HG03039 (cell line): ENCODE measurements around the gene MRPS35.

ENCODE experiments used
- ATAC-seq: cut with Tn5 transposase; IDR thresholded peaks from one replicate; pipeline ENCODE4 v1.9.1; 2021; ENCODE audit warnings: mild to moderate bottlenecking, moderate library complexity; ENCODE audit not compliant: unreplicated experiment

MRPS35 gene

DNA sequence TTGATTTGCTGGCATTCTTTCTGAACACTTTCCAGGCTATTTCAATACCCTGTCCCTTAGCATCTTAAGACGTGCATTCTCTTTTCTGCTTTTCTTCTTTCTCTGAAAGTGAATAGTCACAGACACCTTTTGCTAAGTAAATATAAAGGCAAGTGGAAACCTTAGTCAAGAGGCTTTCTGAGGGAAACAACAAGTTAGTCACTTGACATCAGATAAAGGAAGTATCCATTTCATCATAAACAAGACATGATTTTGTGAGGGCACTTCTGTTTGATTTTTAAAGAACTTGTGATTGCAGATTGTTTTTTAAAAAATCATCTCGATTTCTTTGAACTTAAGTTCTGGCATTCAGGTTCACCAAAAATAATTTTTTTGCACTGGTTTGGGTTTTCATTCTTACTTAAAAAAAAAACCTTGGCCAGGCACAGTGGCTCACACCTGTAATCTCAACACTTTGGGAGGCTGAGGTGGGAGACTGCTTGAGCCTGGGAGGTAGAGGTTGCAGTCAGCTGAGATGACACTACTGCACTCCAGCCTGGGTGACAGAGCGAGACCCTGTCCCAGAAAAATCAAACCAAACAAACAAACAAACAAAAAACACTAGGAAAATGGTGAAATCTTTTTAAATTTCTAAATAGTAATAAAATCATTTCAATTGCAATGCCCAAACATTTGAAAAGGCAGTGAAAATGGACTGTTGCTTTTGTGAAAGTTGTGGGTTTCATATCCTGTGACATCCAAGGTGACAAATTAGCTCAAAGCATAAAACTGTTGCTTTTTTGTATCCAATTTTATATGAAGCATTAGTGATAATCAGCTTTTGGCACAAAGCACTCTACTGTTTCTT is 61.1 kb downstream of the MRPS35 start:
- ATAC-seq = no peak

- no peak for ATAC-seq
Observed at GRCh38 chr12:27772328-27773049, 61.9 kb downstream of the MRPS35 start.

- no peak for ATAC-seq
Observed at GRCh38 chr12:27777141-27777540, 66.5 kb downstream of the MRPS35 start.

- ATAC-seq = no peak
Observed at GRCh38 chr12:27778206-27778605, 67.6 kb downstream of the MRPS35 start.

DNA sequence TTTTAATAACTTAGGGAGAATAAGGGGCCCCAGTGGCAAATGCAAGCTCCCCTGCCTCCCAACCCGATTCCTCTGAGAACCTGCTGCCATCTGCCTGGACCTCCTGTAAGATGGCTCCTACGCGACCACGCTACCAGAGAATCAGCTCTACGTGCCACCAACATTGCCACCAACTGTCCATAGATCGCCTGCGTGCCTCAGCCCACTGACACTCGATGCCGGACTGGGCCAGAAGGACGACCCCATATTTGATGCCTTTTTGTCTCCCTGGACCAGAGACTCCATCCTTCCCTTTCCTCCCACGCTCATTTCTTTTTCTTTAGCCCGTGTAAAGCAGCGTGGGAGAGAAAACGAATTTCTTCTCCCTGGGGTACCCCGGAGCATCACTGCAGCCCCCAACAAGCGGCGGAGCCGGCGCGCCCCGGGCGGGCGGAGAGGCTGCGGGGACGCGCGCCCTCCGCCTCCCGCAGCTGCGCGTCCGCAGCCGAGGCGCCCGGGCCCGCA is 68.8 kb downstream of the MRPS35 start:
- peak; percentile 6 for ATAC-seq

GRCh38 chr12:27779920-27780611 is 69.4 kb downstream of the MRPS35 start, which contains the start of the genes KLHL42 and MANSC4:
TSS of gene KLHL42 (plus strand) at chr12:27780233. CDS start at chr12:27780331, 98 bp downstream.
TSS of gene MANSC4 (minus strand) at chr12:27780236. CDS start at chr12:27771276, 8,960 bp downstream.
- peak; percentile 74 for ATAC-seq

DNA sequence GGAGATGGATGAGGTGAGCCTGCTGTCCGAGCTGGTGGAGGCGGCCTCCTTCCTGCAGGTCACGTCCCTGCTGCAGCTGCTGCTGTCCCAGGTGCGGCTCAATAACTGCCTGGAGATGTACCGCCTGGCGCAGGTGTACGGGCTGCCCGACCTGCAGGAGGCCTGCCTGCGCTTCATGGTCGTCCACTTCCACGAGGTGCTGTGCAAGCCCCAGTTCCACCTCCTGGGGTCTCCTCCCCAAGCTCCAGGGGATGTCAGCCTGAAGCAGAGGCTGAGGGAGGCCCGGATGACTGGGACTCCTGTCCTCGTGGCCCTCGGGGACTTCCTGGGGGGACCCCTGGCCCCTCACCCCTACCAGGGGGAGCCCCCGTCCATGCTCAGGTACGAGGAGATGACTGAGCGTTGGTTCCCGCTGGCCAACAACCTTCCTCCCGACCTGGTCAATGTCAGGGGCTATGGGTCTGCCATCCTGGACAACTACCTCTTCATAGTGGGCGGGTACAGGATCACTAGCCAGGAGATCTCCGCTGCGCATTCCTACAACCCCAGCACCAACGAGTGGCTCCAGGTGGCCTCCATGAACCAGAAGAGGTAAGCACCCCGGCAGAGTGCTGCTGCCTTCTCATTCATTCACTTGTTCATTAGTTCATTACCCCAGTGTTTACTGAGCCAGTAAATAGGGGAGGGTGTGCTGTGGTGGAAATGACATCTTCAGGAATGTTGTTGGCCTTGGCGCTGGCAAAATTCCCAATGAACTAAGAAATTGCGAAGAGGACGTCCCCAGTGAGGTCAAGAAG is 70.2 kb downstream of the MRPS35 start:
- ATAC-seq = peak; percentile 19

DNA sequence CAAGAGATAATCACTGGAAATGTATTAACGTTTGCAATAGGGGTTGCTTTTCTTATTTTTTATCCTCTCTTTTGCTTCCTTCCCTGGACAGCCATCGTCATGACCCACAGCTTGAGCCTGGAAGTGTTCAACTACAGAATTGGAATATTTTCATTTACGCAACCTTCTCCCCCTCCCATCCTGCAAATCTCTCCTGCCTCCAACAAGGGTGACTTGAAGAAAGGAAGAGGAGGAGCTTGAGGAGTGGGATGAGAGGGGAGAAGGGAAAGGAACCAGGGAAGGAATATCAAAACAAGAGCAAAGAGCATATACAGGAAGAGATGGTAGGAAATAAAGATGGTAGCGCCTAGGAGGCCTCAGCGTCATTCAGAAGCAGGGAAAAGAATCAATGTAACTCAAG is 71.0 kb downstream of the MRPS35 start:
- no peak for ATAC-seq

DNA sequence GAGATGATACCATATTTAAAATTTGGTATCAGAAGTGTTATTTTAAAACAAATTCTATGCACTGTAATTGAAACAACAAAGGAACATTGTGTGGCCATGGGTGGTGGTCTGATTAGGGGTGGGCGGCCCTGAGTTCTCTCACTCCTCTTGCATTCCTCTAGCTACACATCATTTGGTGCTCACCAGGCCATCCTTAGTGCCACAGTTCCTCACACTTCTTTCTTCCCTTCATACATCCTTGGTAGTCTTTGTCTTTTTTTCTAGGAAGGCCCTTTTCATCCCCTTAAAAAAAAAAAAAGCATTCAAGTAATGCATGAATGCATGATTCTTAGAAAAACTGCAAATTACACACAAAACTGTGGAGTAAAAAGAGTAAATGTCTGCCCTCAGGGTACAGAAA is 71.8 kb downstream of the MRPS35 start:
- no peak for ATAC-seq

DNA sequence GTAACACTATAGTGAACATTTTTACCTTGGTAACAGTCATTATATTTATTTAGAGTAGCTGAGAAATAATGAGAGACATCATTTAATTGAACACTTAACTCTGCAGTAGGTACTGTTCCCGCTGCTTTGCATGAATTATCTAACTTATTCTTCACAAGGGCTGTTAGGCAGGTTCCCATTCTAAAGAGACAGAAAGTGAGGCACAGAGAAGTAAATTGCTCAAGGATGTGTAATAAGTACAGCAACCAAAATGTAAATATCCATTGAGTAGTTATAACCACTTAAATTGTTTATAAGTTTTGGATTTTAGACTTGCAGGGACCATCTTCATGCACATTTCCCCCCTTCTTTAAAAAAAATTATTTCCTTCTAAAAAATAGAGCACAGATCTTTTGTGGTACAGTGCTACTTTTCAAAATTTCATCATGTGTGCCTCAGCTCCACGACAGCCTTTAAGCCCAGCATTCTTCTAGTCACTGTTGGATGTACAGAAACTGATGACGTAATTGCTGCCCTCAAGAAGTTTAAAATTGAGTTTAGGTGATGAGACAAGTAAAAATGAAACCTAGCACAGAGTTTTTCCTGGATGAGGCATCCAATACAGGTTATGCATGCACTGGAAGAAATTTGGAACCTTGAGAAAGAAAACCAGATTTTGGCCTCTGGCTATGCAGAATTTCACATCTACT is 75.4 kb downstream of the MRPS35 start:
- no peak for ATAC-seq

DNA sequence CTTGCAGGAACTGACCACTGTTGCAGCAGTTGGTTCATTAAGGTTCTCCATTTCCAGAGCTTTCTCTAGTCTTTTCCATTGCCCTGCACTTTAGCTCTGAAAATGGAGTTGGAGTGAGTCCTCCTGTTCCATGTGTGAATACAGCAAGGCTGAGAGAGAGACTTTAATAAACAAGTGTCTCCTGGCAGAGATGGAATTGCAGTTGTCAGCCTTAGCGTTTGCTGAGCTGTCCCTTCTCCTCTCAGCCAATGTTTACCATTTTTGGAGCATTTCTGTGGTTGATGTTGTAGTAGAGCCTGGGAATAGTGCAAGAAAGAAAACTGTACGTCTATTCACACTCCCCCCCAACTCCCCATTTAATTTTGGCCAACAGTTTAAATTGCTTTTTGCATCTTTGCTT is 76.9 kb downstream of the MRPS35 start:
- no peak for ATAC-seq

DNA sequence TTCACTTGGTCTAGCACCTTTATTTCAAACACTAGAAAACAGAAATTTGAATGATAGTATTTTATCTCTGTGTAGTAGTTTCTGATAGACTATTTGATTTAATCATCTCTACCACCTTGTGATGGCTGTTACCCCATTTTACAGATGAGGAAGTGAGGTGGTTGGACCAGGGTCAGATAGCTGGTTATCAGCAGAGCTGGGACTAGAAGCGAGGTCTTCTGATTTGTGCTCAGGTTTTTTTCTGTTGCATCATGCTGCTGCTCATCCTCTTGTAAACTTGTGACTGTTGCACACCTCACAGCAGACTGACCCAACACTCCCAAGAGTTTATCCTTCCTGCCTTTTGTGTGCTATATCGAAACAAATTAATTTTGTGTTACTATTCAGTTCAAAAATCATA is 79.5 kb downstream of the MRPS35 start:
- ATAC-seq = no peak

DNA sequence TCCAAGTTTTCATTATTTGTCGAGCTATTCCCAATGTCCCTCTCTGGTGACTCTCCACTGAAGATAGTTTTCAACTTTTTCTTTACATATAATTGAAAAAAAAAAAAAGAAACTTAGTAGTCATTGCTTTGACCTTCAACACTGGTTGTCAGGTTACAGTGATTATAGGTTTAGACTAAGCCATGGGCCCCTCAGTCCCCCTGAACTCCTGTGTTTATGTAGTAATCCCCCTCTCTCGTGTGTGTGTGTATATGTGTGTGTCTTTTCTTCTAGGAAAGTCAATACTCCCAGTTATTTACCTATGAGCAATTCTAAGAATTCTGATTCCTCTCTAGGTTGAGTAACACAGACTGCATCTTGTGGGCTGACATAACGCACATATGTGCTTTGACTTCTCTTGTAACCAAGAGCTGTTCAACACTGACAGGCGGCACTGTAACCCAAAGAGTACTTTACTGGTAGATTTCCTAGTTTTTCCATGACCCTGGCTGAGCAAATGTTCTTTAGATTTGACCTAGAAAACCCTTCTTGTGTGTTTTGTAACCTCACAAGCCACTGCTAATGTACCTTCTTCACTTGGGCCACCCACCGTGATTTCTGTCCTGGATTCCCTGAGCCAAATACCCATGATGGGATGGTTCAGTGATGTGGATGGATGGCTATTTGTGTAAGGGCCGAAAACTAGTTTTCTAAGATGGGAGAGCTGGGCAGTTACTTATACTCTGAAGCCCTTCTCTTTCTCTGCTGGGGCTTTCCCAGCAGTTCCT is 84.4 kb downstream of the MRPS35 start:
- no peak for ATAC-seq

GRCh38 chr12:27796128-27796527 is 85.5 kb downstream of the MRPS35 start:
- no peak for ATAC-seq

GRCh38 chr12:27797301-27798025 is 86.8 kb downstream of the MRPS35 start:
- no peak for ATAC-seq

- ATAC-seq = no peak
Observed at GRCh38 chr12:27800819-27801218, 90.2 kb downstream of the MRPS35 start.

DNA sequence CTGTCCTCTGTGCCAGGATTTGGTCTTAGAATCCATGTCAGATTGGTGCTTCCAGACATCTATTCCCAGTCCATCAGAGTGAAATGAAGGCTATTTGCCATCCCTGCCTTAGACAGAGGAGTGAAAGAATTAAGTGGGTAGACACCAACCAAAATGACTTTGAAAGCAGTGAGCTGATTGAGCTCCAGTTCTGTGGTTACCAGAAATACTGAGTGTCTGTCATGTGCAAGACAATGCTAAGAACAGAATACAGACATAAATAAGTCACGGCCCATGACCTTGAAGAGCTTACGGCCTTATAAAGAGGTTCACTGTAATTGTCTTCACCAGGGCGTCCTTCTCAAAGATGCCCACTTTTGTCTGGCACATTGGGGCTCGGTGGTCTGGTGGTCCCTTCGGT is 91.0 kb downstream of the MRPS35 start:
- no peak for ATAC-seq

GRCh38 chr12:27802511-27802910 is 91.9 kb downstream of the MRPS35 start:
- no peak for ATAC-seq
